ENCODE measurements around the gene TST.

DNA sequence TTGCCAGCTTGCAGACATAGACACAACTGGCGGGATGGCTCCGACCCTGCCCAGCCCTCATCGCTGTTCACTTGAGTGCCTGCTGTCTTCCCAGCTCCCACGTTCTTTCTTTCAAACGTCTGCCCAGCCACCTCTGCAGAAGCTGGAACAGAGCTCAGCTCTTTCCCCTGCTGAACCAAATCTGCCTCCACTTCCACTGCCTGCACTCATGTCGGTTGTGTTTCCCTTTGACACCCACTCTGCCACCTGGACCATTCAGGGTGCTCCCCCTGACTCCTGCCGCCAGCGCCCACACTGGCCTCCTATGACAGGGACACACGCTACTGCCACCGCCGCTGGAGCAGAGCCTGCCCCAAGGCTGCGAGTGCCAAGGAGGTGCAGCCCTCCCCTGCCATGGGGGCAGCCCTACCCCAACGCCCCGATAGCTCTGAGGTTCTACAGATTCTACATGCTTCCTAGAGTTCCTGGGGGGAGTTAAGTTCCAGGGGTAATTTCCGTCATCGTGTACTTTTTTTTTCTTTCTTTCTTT lies 37.9 kb downstream of the TST start:
- TF ChIP-seq CTCF (conservative IDR thresholded peaks at IDR 0.05; ENCODE audit: low read length) (no peak), EZH2phosphoT487 (IDR thresholded peaks at IDR 0.05; ENCODE audit: borderline replicate concordance) (no peak)
